Endothelial cell of umbilical vein (primary cell): ENCODE results near the gene AGBL4. TPM values are rescaled to one million over a fixed set of nuclear protein-coding genes. Genes with fewer than 3 reads are reported as not detected.

ENCODE experiments used
- BruUV-seq: library from RNA; stranded (reverse); fragments of 400-500 nt; replicated peaks from 2 replicates; lab custom pipeline; 2021; lab: Mats Ljungman, UMichigan
- CTCF ChIA-PET: fragments of 300-600, 350-600 bp; sonication (Branson Sonifier 250); formaldehyde crosslinking; loops from one replicate; lab custom pipeline; 2021; ENCODE audit warnings: antibody characterized with exemption, inconsistent platforms; lab: Charles Lee
- POLR2A ChIA-PET: fragments of 300-600, 350-600 bp; sonication (Branson Sonifier 250); formaldehyde crosslinking; loops from one replicate; lab custom pipeline; 2021; ENCODE audit warnings: antibody characterized with exemption, inconsistent platforms; lab: Charles Lee
- DNase-seq: peaks from one replicate; pipeline ENCODE4 v3.0.0-alpha.2; 2011; ENCODE audit warnings: low read depth, low spot score
- FAIRE-seq: peaks from 2 replicates; lab custom pipeline; 2011; peaks lifted over from hg19 to GRCh38; lab: Jason Lieb, UNC
- H2AFZ ChIP-seq: 2 replicates; pipeline ENCODE4 v1.6.0; 2012; ENCODE audit warnings: low read depth, low read length, control low read depth, inconsistent platforms
- H3K27ac ChIP-seq: 2 replicates; pipeline ENCODE4 v1.5.1; 2011; ENCODE audit warnings: low read depth, mild to moderate bottlenecking, control low read depth, low read length, moderate library complexity; ENCODE audit not compliant: insufficient read depth
- H3K27me3 ChIP-seq, 2 experiments: 2 replicates each; pipeline versions ENCODE4 v1.6.0 to v1.6.1; 2011; ENCODE audit warnings: low read length in 2 of 2, mixed read lengths in 1 of 2; ENCODE audit not compliant: control insufficient read depth in 2 of 2, insufficient read depth in 2 of 2
- H3K36me3 ChIP-seq, 2 experiments: 2 replicates in 1 of 2; 3 replicates in 1 of 2; pipeline ENCODE4 v1.5.1; 2011; ENCODE audit warnings: low read length in 2 of 2, mild to moderate bottlenecking in 1 of 2, moderate library complexity in 1 of 2; ENCODE audit not compliant: control insufficient read depth in 2 of 2, insufficient read depth in 2 of 2; ENCODE audit errors: extremely low read depth in 1 of 2
- H3K4me1 ChIP-seq: 3 replicates; pipeline ENCODE4 v1.5.1; 2011; ENCODE audit warnings: mild to moderate bottlenecking, low read length; ENCODE audit not compliant: control insufficient read depth, insufficient read depth; ENCODE audit errors: extremely low read depth
- H3K4me2 ChIP-seq: 2 replicates; pipeline ENCODE4 v1.6.1; 2011; ENCODE audit warnings: low read length, control low read depth, mixed read lengths; ENCODE audit not compliant: insufficient read depth
- H3K4me3 ChIP-seq, 3 experiments: fragments of 200-600 bp in 1 of 3; sonication (generic), shearing (Covaris generic) in 1 of 3; replicated peaks in 1 of 3; 2 replicates each; pipeline ENCODE4 v1.5.1; 2011 to 2016; ENCODE audit warnings: control low read depth in 3 of 3, low read length in 3 of 3, mild to moderate bottlenecking in 2 of 3, inconsistent platforms in 1 of 3, low read depth in 1 of 3, moderate library complexity in 1 of 3; ENCODE audit not compliant: insufficient read depth in 1 of 3
- H3K79me2 ChIP-seq: 2 replicates; pipeline ENCODE4 v1.6.0; 2012; ENCODE audit warnings: low read length, inconsistent platforms; ENCODE audit not compliant: control insufficient read depth, insufficient read depth
- H3K9ac ChIP-seq: replicated peaks from 2 replicates; pipeline ENCODE3; 2011; ENCODE audit warnings: low read length, control low read depth; ENCODE audit not compliant: insufficient read depth; ENCODE audit errors: extremely low read depth
- H3K9me1 ChIP-seq: replicated peaks from 3 replicates; pipeline ENCODE4 v1.6.0; 2011; ENCODE audit warnings: mild to moderate bottlenecking, low read length; ENCODE audit not compliant: control insufficient read depth, insufficient read depth; ENCODE audit errors: extremely low read depth
- H3K9me3 ChIP-seq: replicated peaks from 2 replicates; pipeline ENCODE4 v1.5.1; 2012; ENCODE audit warnings: low read length, inconsistent platforms; ENCODE audit not compliant: control insufficient read depth, insufficient read depth
- H4K20me1 ChIP-seq: replicated peaks from 2 replicates; pipeline ENCODE3; 2011; ENCODE audit warnings: mild to moderate bottlenecking, low read length; ENCODE audit not compliant: control insufficient read depth, insufficient read depth; ENCODE audit errors: extremely low read depth
- EZH2 ChIP-seq: IDR thresholded peaks from 2 replicates; pipeline ENCODE4 v1.6.1; 2012; ENCODE audit warnings: borderline replicate concordance, low read depth, mild to moderate bottlenecking, moderate library complexity, low read length, inconsistent platforms; ENCODE audit not compliant: severe bottlenecking
- FOS ChIP-seq: IDR thresholded peaks from 2 replicates; pipeline ENCODE4 v1.6.1; 2011; ENCODE audit warnings: mild to moderate bottlenecking, low read length, moderate library complexity, borderline replicate concordance; ENCODE audit not compliant: insufficient read depth
- GATA2 ChIP-seq: IDR thresholded peaks from 2 replicates; pipeline ENCODE4 v1.7.0; 2011; ENCODE audit warnings: low read depth, mild to moderate bottlenecking, moderate library complexity, mixed read lengths, low read length; ENCODE audit not compliant: insufficient read length, insufficient read depth
- JUN ChIP-seq: IDR thresholded peaks from 2 replicates; pipeline ENCODE4 v1.6.1; 2011; ENCODE audit warnings: borderline replicate concordance, low read depth; ENCODE audit not compliant: insufficient read length, insufficient read depth
- MYC ChIP-seq: IDR thresholded peaks from one replicate; pipeline ENCODE4 v1.6.1; 2011; ENCODE audit warnings: mild to moderate bottlenecking, low read depth, low read length
- POLR2A ChIP-seq: IDR thresholded peaks from 2 replicates; pipeline ENCODE4 v1.6.1; 2012; ENCODE audit warnings: low read depth, mild to moderate bottlenecking, control low read depth, low read length
- POLR2AphosphoS5 ChIP-seq: IDR thresholded peaks from 2 replicates; pipeline ENCODE4 v1.6.1; 2012; ENCODE audit warnings: low read depth, mild to moderate bottlenecking, control low read depth, low read length, moderate library complexity; ENCODE audit not compliant: insufficient read depth
- dilution Hi-C: fragments of 300-500 bp; cut with MboI; formaldehyde crosslinking; loops from one replicate; pipeline ENCODE4 v1.15.0; 2019; ENCODE audit warnings: low sequenced_read_pairs; ENCODE audit not compliant: extremely low pct_ligation_motif_present
- intact Hi-C: fragments of 100-400 bp; cut with micrococcal nuclease; formaldehyde crosslinking; loops from one replicate; pipeline ENCODE4 v1.10.0; 2022
- polyA plus RNA-seq, 4 experiments: library from polyadenylated mRNA; depleted of rRNA in 3 of 4; stranded (reverse) in 3 of 4; unstranded in 1 of 4; fragments of >200 nt; gene quantifications; 2 replicates each; pipeline versions ENCODE4 v1.2.1 to v1.2.3, GENCODE V29; 2011 to 2012; ENCODE audit warnings: missing spikeins in 1 of 4
- total RNA-seq: library from RNA; stranded (reverse); gene quantifications from 2 replicates; pipeline ENCODE4 v1.2.3, GENCODE V29; 2021
- TF ChIP-seq, protein P1 (sequence below), 2 donors: IDR thresholded peaks; 1 replicate in 1 of 2; 2 replicates in 1 of 2; pipeline ENCODE4 v1.5.1; 2011; ENCODE audit warnings: low read length in 2 of 2, mild to moderate bottlenecking in 2 of 2, moderate library complexity in 2 of 2, control low read depth in 1 of 2, inconsistent platforms in 1 of 2, low read depth in 1 of 2; ENCODE audit not compliant: insufficient read depth in 1 of 2; ENCODE audit errors: extremely low read depth in 1 of 2
- TF ChIP-seq, protein P2 (sequence below): IDR thresholded peaks from 2 replicates; pipeline ENCODE4 v1.6.1; 2011; ENCODE audit not compliant: insufficient read depth, insufficient read length

The AGBL4 gene
- total and polyA plus RNA-seq, 2 donors (not counting 3 experiments of a cell fraction or from before 2014, with no cell fraction given), result not detected

DNA sequence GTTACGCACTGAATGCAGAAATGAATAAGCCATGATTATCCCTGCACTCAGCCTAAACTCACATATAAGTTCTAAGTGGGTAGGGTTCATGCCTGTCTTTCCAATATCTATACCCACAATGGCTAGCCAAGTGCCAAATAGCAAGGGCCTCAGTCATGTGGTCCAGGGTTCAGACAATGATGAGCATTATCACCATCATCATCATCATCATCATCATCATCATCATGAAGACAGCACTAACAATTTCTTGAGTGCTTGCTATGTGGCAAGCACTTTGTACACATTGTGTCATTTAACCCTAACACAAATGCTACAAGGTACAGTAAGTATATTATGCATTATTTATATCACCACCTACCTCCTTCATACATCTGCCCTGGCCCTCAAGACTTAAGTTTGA, 500.0 kb downstream of the AGBL4 start:
- no peak for FAIRE-seq

DNA sequence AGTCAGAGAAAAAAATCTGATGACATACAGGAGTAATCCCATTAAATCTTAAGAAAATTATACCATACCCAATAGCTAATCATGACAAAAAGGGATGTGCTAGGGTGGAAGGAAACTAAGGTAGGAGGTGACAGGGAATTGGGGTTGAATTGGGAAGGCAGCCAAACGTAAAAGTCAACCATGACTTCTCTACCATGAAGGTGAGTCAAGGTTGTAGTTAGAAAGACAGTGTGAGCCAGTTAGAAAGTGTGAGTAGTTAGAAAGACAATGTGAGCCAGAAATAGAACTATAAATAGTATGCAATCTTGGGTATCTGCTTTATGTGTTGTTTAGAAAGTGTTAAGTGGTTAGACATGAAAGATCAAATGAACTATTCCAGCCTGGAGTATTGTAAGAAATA, 556.8 kb downstream of the AGBL4 start:
- no peak for FAIRE-seq
- intact Hi-C loops, result no loop called here
- H3K79me2 ChIP-seq, result no peaks in the 10 kb centered on the region

More for the DNA sequence above, 500.0 kb downstream of the AGBL4 start:
- H3K4me1 ChIP-seq, result no peaks in the 10 kb centered on the region
- TF ChIP-seq EZH2, result no peak
- TF ChIP-seq, protein P1, sequence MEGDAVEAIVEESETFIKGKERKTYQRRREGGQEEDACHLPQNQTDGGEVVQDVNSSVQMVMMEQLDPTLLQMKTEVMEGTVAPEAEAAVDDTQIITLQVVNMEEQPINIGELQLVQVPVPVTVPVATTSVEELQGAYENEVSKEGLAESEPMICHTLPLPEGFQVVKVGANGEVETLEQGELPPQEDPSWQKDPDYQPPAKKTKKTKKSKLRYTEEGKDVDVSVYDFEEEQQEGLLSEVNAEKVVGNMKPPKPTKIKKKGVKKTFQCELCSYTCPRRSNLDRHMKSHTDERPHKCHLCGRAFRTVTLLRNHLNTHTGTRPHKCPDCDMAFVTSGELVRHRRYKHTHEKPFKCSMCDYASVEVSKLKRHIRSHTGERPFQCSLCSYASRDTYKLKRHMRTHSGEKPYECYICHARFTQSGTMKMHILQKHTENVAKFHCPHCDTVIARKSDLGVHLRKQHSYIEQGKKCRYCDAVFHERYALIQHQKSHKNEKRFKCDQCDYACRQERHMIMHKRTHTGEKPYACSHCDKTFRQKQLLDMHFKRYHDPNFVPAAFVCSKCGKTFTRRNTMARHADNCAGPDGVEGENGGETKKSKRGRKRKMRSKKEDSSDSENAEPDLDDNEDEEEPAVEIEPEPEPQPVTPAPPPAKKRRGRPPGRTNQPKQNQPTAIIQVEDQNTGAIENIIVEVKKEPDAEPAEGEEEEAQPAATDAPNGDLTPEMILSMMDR (IDR thresholded peaks at IDR 0.05; ENCODE audit: extremely low read depth in 1 of 2, insufficient read depth in 1 of 2, low read depth in 1 of 2, low read length in 2 of 2), result no peak
- TF ChIP-seq JUN, result no peak
- TF ChIP-seq FOS, result no peak
- H3K4me2 ChIP-seq, result no peak overlapping the region
- POLR2A ChIA-PET, result no interaction called here
- no peak overlapping the region for H3K4me3 ChIP-seq
- H3K36me3 ChIP-seq, result no peaks in the 10 kb centered on the region
- no peak overlapping the region for H2AFZ ChIP-seq
- no peaks in the 10 kb centered on the region for H4K20me1 ChIP-seq
- no peaks in the 10 kb centered on the region for H3K9me1 ChIP-seq
- H3K79me2 ChIP-seq, result no peaks in the 10 kb centered on the region
- CTCF ChIA-PET, result no interaction called here
- intact Hi-C loops, result no loop called here
- no peak overlapping the region for H3K9ac ChIP-seq
- no peak overlapping the region for H3K27ac ChIP-seq
- no peak for DNase-seq
- H3K9me3 ChIP-seq, result peaks cover 8% of the 10 kb centered on the region
- no peaks in the 10 kb centered on the region for H3K27me3 ChIP-seq
- no TSS peak for BruUV-seq
- dilution Hi-C loops, result no loop called here

More for the DNA sequence above, 556.8 kb downstream of the AGBL4 start:
- Histone ChIP-seq H3K36me3 (no peaks in the 10 kb centered on the region), H3K9me3 (peaks cover 6% of the 10 kb centered on the region), H3K9ac (no peak overlapping the region), H3K9me1 (no peaks in the 10 kb centered on the region), H3K4me1 (no peaks in the 10 kb centered on the region), H3K27me3 (no peaks in the 10 kb centered on the region), H4K20me1 (no peaks in the 10 kb centered on the region), H3K4me3 (no peak overlapping the region), H3K4me2 (no peak overlapping the region), H2AFZ (no peak overlapping the region), H3K27ac (no peak overlapping the region)
- ChIA-PET POLR2A (no interaction called here), CTCF (no interaction called here)
- dilution Hi-C loops, result no loop called here
- no peak for TF ChIP-seq GATA2
- TF ChIP-seq, protein P2, sequence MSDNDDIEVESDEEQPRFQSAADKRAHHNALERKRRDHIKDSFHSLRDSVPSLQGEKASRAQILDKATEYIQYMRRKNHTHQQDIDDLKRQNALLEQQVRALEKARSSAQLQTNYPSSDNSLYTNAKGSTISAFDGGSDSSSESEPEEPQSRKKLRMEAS, result no peak
- TF ChIP-seq MYC, result no peak
- TF ChIP-seq POLR2A, result no peak
- TF ChIP-seq, protein P1 (IDR thresholded peaks at IDR 0.05; ENCODE audit: extremely low read depth in 1 of 2, insufficient read depth in 1 of 2, low read depth in 1 of 2, low read length in 2 of 2), result no peak
- no peak for TF ChIP-seq JUN
- no peak for TF ChIP-seq POLR2AphosphoS5
- no peak for TF ChIP-seq EZH2
- TF ChIP-seq FOS, result no peak
- no peak for DNase-seq
- no TSS peak for BruUV-seq
